SK-N-SH treated with all-trans-retinoic acid at 6 μM for 48 hours (cell line): ENCODE data around the gene WDR90.

Source experiments
- ATAC-seq: fragments of 200-7000 bp; cut with Tn5 transposase; 3 replicates; pipeline ENCODE4 v1.9.1; 2020; ENCODE audit warnings: mild to moderate bottlenecking, moderate library complexity
- ARNTL ChIP-seq: fragments of 450-650 bp; formaldehyde crosslinking; IDR thresholded peaks from 2 replicates; pipeline ENCODE4 v1.5.0; 2020; ENCODE audit warnings: low read depth, mild to moderate bottlenecking, moderate library complexity, borderline replicate concordance
- BACH2 ChIP-seq: fragments of 250-450 bp; sonication (Bioruptor Pico); IDR thresholded peaks from 2 replicates; pipeline ENCODE4 v1.9.0; 2021; ENCODE audit warnings: mild to moderate bottlenecking, borderline replicate concordance
- CSRNP3 ChIP-seq: fragments of 250-450 bp; sonication (Bioruptor Pico); IDR thresholded peaks from 2 replicates; pipeline ENCODE4 v1.5.1; 2021; ENCODE audit warnings: mild to moderate bottlenecking, moderate library complexity
- ESRRG ChIP-seq: fragments of 250-450 bp; sonication (Bioruptor Pico); IDR thresholded peaks from 2 replicates; pipeline ENCODE4 v1.6.1; 2021; ENCODE audit warnings: mild to moderate bottlenecking
- GLIS3 ChIP-seq: fragments of 250-450 bp; sonication (Bioruptor Pico); IDR thresholded peaks from 2 replicates; pipeline ENCODE4 v1.5.0; 2020; ENCODE audit warnings: mild to moderate bottlenecking, moderate library complexity
- ISL1 ChIP-seq: fragments of 250-450 bp; sonication (Bioruptor Pico); IDR thresholded peaks from 2 replicates; pipeline ENCODE4 v2.1.2; 2022; ENCODE audit warnings: mild to moderate bottlenecking, moderate library complexity
- OSR1 ChIP-seq: fragments of 250-450 bp; sonication (Bioruptor Pico); IDR thresholded peaks from 2 replicates; pipeline ENCODE4 v1.8.0; 2022; ENCODE audit warnings: moderate library complexity, mild to moderate bottlenecking, inconsistent platforms
- PATZ1 ChIP-seq: fragments of 250-450 bp; sonication (Bioruptor Pico); IDR thresholded peaks from 2 replicates; pipeline ENCODE4 v1.8.0; 2020; ENCODE audit warnings: mild to moderate bottlenecking, moderate library complexity, borderline replicate concordance
- POU6F1 ChIP-seq: fragments of 250-450 bp; sonication (Bioruptor Pico); IDR thresholded peaks from 2 replicates; pipeline ENCODE4 v1.8.0; 2021; ENCODE audit warnings: low read depth, mild to moderate bottlenecking, moderate library complexity, borderline replicate concordance
- PPARA ChIP-seq: fragments of 250-450 bp; sonication (Bioruptor Pico); IDR thresholded peaks from 2 replicates; pipeline ENCODE4 v1.5.0; 2020; ENCODE audit warnings: mild to moderate bottlenecking, borderline replicate concordance
- RARB ChIP-seq: fragments of 250-450 bp; sonication (Bioruptor Pico); IDR thresholded peaks from 2 replicates; pipeline ENCODE4 v1.8.0; 2021; ENCODE audit warnings: mild to moderate bottlenecking, moderate library complexity
- SNAI2 ChIP-seq: fragments of 250-450 bp; sonication (Bioruptor Pico); IDR thresholded peaks from 2 replicates; pipeline ENCODE4 v1.5.0; 2020; ENCODE audit warnings: mild to moderate bottlenecking, moderate library complexity
- TCF4 ChIP-seq: fragments of 250-450 bp; sonication (Bioruptor Pico); IDR thresholded peaks from 2 replicates; pipeline ENCODE4 v1.8.0; 2021; ENCODE audit warnings: mild to moderate bottlenecking, moderate library complexity, borderline replicate concordance
- TOX ChIP-seq: fragments of 250-450 bp; sonication (Bioruptor Pico); IDR thresholded peaks from 2 replicates; pipeline ENCODE4 v1.8.0; 2021; ENCODE audit warnings: mild to moderate bottlenecking, moderate library complexity, borderline replicate concordance
- TSHZ2 ChIP-seq: fragments of 250-450 bp; sonication (Bioruptor Pico); IDR thresholded peaks from 2 replicates; pipeline ENCODE4 v1.5.0; 2020; ENCODE audit warnings: mild to moderate bottlenecking, moderate library complexity
- ZC3H10 ChIP-seq: fragments of 250-450 bp; sonication (Bioruptor Pico); IDR thresholded peaks from 2 replicates; pipeline ENCODE4 v1.5.1; 2021; ENCODE audit warnings: mild to moderate bottlenecking, moderate library complexity
- ZFP3 ChIP-seq: fragments of 250-450 bp; sonication (Bioruptor Pico); IDR thresholded peaks from 2 replicates; pipeline ENCODE4 v1.5.0; 2020; ENCODE audit warnings: mild to moderate bottlenecking, moderate library complexity
- ZFP30 ChIP-seq: fragments of 450-650 bp; formaldehyde crosslinking; IDR thresholded peaks from 2 replicates; pipeline ENCODE4 v1.5.0; 2022; ENCODE audit warnings: mild to moderate bottlenecking, moderate library complexity
- ZNF565 ChIP-seq: fragments of 450-650 bp; formaldehyde crosslinking; conservative IDR thresholded peaks from 2 replicates; pipeline ENCODE4 v1.5.0; 2020; ENCODE audit warnings: low read depth, mild to moderate bottlenecking, moderate library complexity
- ZNF70 ChIP-seq: fragments of 450-650 bp; formaldehyde crosslinking; IDR thresholded peaks from 2 replicates; pipeline ENCODE4 v1.5.0; 2020; ENCODE audit warnings: mild to moderate bottlenecking, moderate library complexity
- ZNF8 ChIP-seq: fragments of 450-650 bp; formaldehyde crosslinking; IDR thresholded peaks from 2 replicates; pipeline ENCODE4 v1.5.0; 2020; ENCODE audit warnings: mild to moderate bottlenecking, moderate library complexity

WDR90 gene

GRCh38 chr16:711084-711483 is 61.9 kb downstream of the WDR90 start:
- ATAC-seq = no peak
- TF ChIP-seq ZNF8 (CRISPR knock-in tag) (no peak), ZC3H10 (CRISPR knock-in tag) (no peak), ISL1 (CRISPR knock-in tag) (no peak), TOX (CRISPR knock-in tag) (no peak), PPARA (CRISPR knock-in tag) (no peak)

GRCh38 chr16:711548-712320 is 62.6 kb downstream of the WDR90 start:
- TF ChIP-seq ZC3H10 (CRISPR knock-in tag) (no peak), POU6F1 (CRISPR knock-in tag) (no peak), ZFP3 (no peak), GLIS3 (CRISPR knock-in tag) (no peak), ISL1 (CRISPR knock-in tag) (no peak), BACH2 (CRISPR knock-in tag) (no peak), ZNF70 (CRISPR knock-in tag) (no peak), CSRNP3 (CRISPR knock-in tag) (no peak), TCF4 (no peak), OSR1 (no peak), ZNF8 (CRISPR knock-in tag) (no peak), PATZ1 (no peak), RARB (CRISPR knock-in tag) (no peak), ESRRG (CRISPR knock-in tag) (no peak), ARNTL (no peak), TOX (CRISPR knock-in tag) (no peak), ZNF565 (CRISPR knock-in tag) (no peak)
- ATAC-seq = peak; percentile 65

GRCh38 chr16:712740-713250 is 63.6 kb downstream of the WDR90 start:
- peak; percentile 5 for ATAC-seq

- TF ChIP-seq SNAI2 = no peak
- TF ChIP-seq ZFP3 = 0 out of 2 replicates have a peak, but pooled peaks have one; percentile 13
- no peak for TF ChIP-seq ZFP30 (CRISPR knock-in tag)
- no peak for TF ChIP-seq TSHZ2 (CRISPR knock-in tag)
- TF ChIP-seq GLIS3 (CRISPR knock-in tag) = no peak
- TF ChIP-seq ZNF70 (CRISPR knock-in tag) = 0 out of 2 replicates have a peak, but pooled peaks have one; percentile 53
- ATAC-seq = no peak
These were observed 64.9 kb downstream of the WDR90 start for GRCh38 chr16:714079-714478.
